Measurements from ENCODE around the gene EXOC3L2. TPM values are rescaled to one million over a fixed set of nuclear protein-coding genes. Genes with fewer than 3 reads are reported as not detected.

Gene EXOC3L2
- total and polyA plus RNA-seq, 2 donors from 2014 or later, result 15.4 to 19.0 TPM

- no peak overlapping the region for H3K9ac ChIP-seq (ENCODE audit: low read length in 3 of 3)
- DNase-seq (no peak), FAIRE-seq (no peak)
- H3K9me3 ChIP-seq (ENCODE audit: control insufficient read depth in 2 of 3, insufficient read depth in 1 of 3, low read length in 3 of 3), result no peaks in the 10 kb centered on the region
- H3K36me3 ChIP-seq (ENCODE audit: control insufficient read depth in 2 of 3, insufficient read depth in 3 of 3, low read length in 3 of 3), result no peaks in the 10 kb centered on the region
- TF ChIP-seq CTCF (IDR thresholded peaks at IDR 0.05; ENCODE audit: borderline replicate concordance, extremely low read depth, insufficient read depth), result no peak
- no peak overlapping the region for H3K4me3 ChIP-seq (ENCODE audit: low read length in 3 of 3)
- intact Hi-C loops (cut with DNase I), result no loop called here
- peaks cover 3% of the 10 kb centered on the region for H3K27me3 ChIP-seq (ENCODE audit: control insufficient read depth, insufficient read depth, low read length)
- no peak overlapping the region for H3K27ac ChIP-seq (ENCODE audit: low read depth in 2 of 2, low read length in 2 of 2)
- peaks cover 0 to 17% (median 3%) of the 10 kb centered on the region in 3 donors for H3K4me1 ChIP-seq (ENCODE audit: control insufficient read depth in 2 of 3, insufficient read depth in 2 of 3, low read depth in 1 of 3, low read length in 3 of 3)
Measured at GRCh38 chr19:45217957-45218334, 27.3 kb downstream of the EXOC3L2 start.

DNA sequence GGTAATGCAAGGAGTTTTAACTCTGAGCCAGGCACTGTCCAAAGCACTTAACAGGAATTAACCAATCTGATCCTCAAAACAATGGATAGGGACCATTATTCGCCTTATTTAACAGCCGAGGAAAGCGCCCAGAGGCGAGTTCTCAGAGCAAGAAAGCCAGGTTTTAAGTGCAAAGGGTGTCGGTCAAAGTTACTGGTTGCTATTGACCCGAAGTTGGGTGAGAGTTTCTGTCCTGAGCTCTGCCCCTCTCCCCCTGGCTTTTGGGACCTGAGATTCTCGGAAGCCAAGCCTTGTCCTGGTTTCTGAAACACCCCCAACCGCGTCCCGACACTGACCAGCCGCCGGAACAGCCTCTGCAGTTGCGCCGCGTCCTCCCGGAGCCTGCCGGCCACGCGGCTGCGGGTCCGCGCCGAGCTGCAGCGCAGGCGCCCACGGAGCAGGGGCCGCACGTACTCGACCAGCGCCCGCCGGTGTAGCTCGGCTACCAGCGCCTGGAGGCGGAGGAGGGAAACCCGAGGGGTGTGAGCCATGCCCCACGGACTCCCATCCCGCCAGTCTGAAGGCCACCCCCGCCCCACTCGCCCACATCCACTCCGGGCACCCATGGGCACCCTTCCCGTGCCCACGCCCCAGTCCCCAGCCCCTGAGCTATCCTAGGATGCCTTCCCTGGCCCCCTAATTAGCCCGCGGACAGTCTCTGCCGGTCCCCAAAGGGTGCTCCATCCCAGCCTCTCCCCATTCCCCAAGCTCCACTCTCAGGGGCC is 27.8 kb downstream of the EXOC3L2 start:
- no peak for FAIRE-seq
- Histone ChIP-seq H3K27me3 (ENCODE audit: control insufficient read depth, insufficient read depth, low read length) (peaks cover 3% of the 10 kb centered on the region), H3K36me3 (ENCODE audit: control insufficient read depth in 2 of 3, insufficient read depth in 3 of 3, low read length in 3 of 3) (no peaks in the 10 kb centered on the region), H3K27ac (ENCODE audit: low read depth in 2 of 2, low read length in 2 of 2) (no peak overlapping the region), H3K9me3 (ENCODE audit: control insufficient read depth in 2 of 3, insufficient read depth in 1 of 3, low read length in 3 of 3) (no peaks in the 10 kb centered on the region), H3K4me1 (ENCODE audit: control insufficient read depth in 2 of 3, insufficient read depth in 2 of 3, low read depth in 1 of 3, low read length in 3 of 3) (peaks cover 0 to 17% (median 3%) of the 10 kb centered on the region in 3 donors), H3K4me3 (ENCODE audit: low read length in 3 of 3) (no peak overlapping the region), H3K9ac (ENCODE audit: low read length in 3 of 3) (no peak overlapping the region)
- DNase-seq, result peak in 4 of 5 donors; percentile 37 to 69 (median 56)
- TF ChIP-seq CTCF (IDR thresholded peaks at IDR 0.05; ENCODE audit: borderline replicate concordance, extremely low read depth, insufficient read depth), result no peak
- intact Hi-C loops (cut with DNase I), result no loop called here

DNA sequence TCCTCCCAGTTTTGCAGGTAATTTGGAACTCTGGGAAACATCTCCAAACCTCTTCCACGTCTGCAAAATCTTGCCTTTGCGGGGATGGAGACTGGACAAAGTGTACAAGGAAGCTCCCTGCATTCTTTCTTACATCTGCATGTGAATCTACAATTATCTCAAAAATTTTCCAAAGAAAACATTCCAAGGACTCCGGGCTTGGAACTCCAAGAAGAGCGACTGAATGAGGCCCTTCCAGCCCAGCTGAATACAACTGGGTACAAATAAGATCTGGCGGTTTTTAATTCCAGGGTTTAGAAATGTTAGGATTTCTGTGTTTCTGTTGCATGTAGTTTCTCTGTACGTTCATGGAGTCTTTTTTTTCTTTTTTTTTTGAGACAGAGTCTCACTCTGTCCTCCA is 28.5 kb downstream of the EXOC3L2 start:
- DNase-seq (peak in 1 of 5 donors; percentile 45), FAIRE-seq (no peak)
- intact Hi-C loops (cut with DNase I), result no loop called here
- peaks cover 3% of the 10 kb centered on the region for H3K27me3 ChIP-seq (ENCODE audit: control insufficient read depth, insufficient read depth, low read length)
- no peak for TF ChIP-seq CTCF (IDR thresholded peaks at IDR 0.05; ENCODE audit: borderline replicate concordance, extremely low read depth, insufficient read depth)
- no peak overlapping the region for H3K9ac ChIP-seq (ENCODE audit: low read length in 3 of 3)
- H3K4me3 ChIP-seq (ENCODE audit: low read length in 3 of 3), result no peak overlapping the region
- H3K27ac ChIP-seq (ENCODE audit: low read depth in 2 of 2, low read length in 2 of 2), result no peak overlapping the region
- no peaks in the 10 kb centered on the region for H3K36me3 ChIP-seq (ENCODE audit: control insufficient read depth in 2 of 3, insufficient read depth in 3 of 3, low read length in 3 of 3)
- no peaks in the 10 kb centered on the region for H3K9me3 ChIP-seq (ENCODE audit: control insufficient read depth in 2 of 3, insufficient read depth in 1 of 3, low read length in 3 of 3)
- peaks cover 0 to 20% (median 3%) of the 10 kb centered on the region in 3 donors for H3K4me1 ChIP-seq (ENCODE audit: control insufficient read depth in 2 of 3, insufficient read depth in 2 of 3, low read depth in 1 of 3, low read length in 3 of 3)
